ENCODE measurements around the gene TSPAN17. TPM values are rescaled to one million over a fixed set of nuclear protein-coding genes. Genes with fewer than 3 reads are reported as not detected.
A peak's percentile ranks its signal among the peaks of the same experiment; 100 is the strongest.
"Not testable (repeated sequence)": the region's sequence is repeated elsewhere in the genome, so short reads cannot be mapped to it uniquely, and the experiment has no call there.

TSPAN17 gene
- 10 to 100 TPM in 11 of 12 donors, not detected in 1; 22.8 to 27.1 (median 25.3) TPM for polyA plus RNA-seq (ENCODE audit: insufficient read length in 12 of 12)
- long read RNA-seq, donor 1, partial matches to known transcripts: 5 of 8 reads
- long read RNA-seq, donor 1, other reads (novel, unspliced or antisense): 0 of 8 reads
- long read RNA-seq, donor 2, partial matches to known transcripts: 5 of 8 reads
- long read RNA-seq, donor 2, other reads (novel, unspliced or antisense): 0 of 8 reads
- long read RNA-seq, donor 3, partial matches to known transcripts: 0 of 2 reads
- long read RNA-seq, donor 3, other reads (novel, unspliced or antisense): 0 of 2 reads
- long read RNA-seq, donor 4, partial matches to known transcripts: 0 of 2 reads
- long read RNA-seq, donor 4, other reads (novel, unspliced or antisense): 0 of 2 reads
- long read RNA-seq, donor 5, transcript TSPAN17-207 (9 exons, 2,457 nt): major isoform, 11 of 20 reads
- long read RNA-seq, donor 5, partial matches to known transcripts: 6 of 20 reads
- long read RNA-seq, donor 5, other reads (novel, unspliced or antisense): 0 of 20 reads
- long read RNA-seq, donor 6, partial matches to known transcripts: 0 of 1 reads
- long read RNA-seq, donor 6, other reads (novel, unspliced or antisense): 0 of 1 reads
- long read RNA-seq, donor 7, partial matches to known transcripts: 0 of 3 reads
- long read RNA-seq, donor 7, other reads (novel, unspliced or antisense): 0 of 3 reads
- long read RNA-seq, donor 8, transcript TSPAN17-207 (9 exons, 2,457 nt): major isoform, 6 of 7 reads
- long read RNA-seq, donor 8, partial matches to known transcripts: 0 of 7 reads
- long read RNA-seq, donor 8, other reads (novel, unspliced or antisense): 0 of 7 reads
- long read RNA-seq, donor 9, partial matches to known transcripts: 0 of 3 reads
- long read RNA-seq, donor 9, other reads (novel, unspliced or antisense): 0 of 3 reads
- long read RNA-seq, donor 10, partial matches to known transcripts: 0 of 3 reads
- long read RNA-seq, donor 10, other reads (novel, unspliced or antisense): 0 of 3 reads
- long read RNA-seq, donor 11, partial matches to known transcripts: 0 of 4 reads
- long read RNA-seq, donor 11, other reads (novel, unspliced or antisense): 0 of 4 reads

GRCh38 chr5:176647030-176647842 is at the start of gene TSPAN17:
Gene TSPAN17 (plus strand): TSS chr5:176647484. CDS start chr5:176647616, 132 bp downstream.
- DNase-seq: peak; percentile 99

- not testable (repeated sequence) for DNase-seq
Measured at GRCh38 chr5:176599749-176600430, 47.4 kb upstream of the TSPAN17 start.

GRCh38 chr5:176601901-176602482 is 45.3 kb upstream of the TSPAN17 start:
- no peak for DNase-seq

GRCh38 chr5:176603091-176603490 is 44.2 kb upstream of the TSPAN17 start:
- DNase-seq: no peak

- no peak for DNase-seq
Measured at GRCh38 chr5:176606032-176606431, 41.3 kb upstream of the TSPAN17 start.

- no peak for DNase-seq
Measured at GRCh38 chr5:176606875-176607274, 40.4 kb upstream of the TSPAN17 start.

GRCh38 chr5:176608142-176608705 is 39.1 kb upstream of the TSPAN17 start:
- no peak for DNase-seq

- DNase-seq: no peak
Measured at GRCh38 chr5:176608937-176609723, 38.2 kb upstream of the TSPAN17 start.

- DNase-seq: peak; percentile 38
Measured at GRCh38 chr5:176609724-176610434, 37.4 kb upstream of the TSPAN17 start, which contains the start of gene GPRIN1. Gene GPRIN1 (minus strand): TSS chr5:176610156. CDS start chr5:176599834, 10,322 bp downstream.

GRCh38 chr5:176610435-176610773 is 36.9 kb upstream of the TSPAN17 start:
- no peak for DNase-seq

- peak; percentile 85 for DNase-seq
Measured at GRCh38 chr5:176611435-176611834, 35.8 kb upstream of the TSPAN17 start.

- no peak for DNase-seq
Measured at GRCh38 chr5:176612008-176612407, 35.3 kb upstream of the TSPAN17 start.

- no peak for DNase-seq
Measured at GRCh38 chr5:176612855-176613254, 34.4 kb upstream of the TSPAN17 start.

- no peak for DNase-seq
Measured at GRCh38 chr5:176614805-176615478, 32.3 kb upstream of the TSPAN17 start.

- DNase-seq: no peak
Measured at GRCh38 chr5:176616511-176616910, 30.8 kb upstream of the TSPAN17 start.

- no peak for DNase-seq
Measured at GRCh38 chr5:176618783-176619182, 28.5 kb upstream of the TSPAN17 start.

- DNase-seq: peak; percentile 39
Measured at GRCh38 chr5:176619203-176619568, 28.1 kb upstream of the TSPAN17 start.
